Measurements from ENCODE around the gene BEAN1.

DNA sequence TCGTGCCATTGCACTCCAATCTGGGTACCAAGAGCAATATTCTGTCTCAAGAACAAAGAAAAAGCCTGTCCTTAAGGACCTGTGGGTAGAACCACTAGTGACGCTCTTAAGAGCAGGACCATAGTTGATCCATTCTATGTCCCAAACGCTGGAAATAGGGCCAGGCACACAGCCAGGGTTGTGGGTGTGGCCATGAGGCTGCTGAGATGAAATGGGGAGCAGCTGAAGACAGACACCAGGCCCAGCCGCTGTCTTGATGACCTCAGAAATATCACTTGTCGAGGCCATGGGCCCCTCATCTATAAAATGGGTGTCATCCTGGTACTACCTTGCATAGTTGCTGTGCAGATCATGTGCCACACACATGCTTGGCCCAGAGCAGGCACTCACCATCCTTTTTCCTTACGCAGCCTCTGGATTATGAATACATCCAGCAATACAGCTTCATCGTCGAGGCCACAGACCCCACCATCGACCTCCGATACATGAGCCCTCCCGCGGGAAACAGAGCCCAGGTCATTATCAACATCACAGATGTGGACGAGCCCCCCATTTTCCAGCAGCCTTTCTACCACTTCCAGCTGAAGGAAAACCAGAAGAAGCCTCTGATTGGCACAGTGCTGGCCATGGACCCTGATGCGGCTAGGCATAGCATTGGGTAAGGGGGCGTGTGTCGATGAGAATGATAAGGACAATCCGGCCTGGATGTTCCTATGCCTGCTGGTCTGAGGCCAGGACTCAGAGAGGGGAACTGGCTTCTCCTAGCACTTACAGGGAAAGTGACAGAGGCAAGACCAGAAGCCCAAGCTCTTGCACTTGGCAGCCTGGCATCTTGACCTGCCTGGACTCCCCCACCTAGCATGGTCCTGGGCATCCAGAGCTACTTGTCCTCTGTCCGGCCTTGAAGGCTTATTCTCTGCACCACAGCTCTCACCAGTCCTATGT lies 35.1 kb upstream of the BEAN1 start:
- TF ChIP-seq, protein P1, sequence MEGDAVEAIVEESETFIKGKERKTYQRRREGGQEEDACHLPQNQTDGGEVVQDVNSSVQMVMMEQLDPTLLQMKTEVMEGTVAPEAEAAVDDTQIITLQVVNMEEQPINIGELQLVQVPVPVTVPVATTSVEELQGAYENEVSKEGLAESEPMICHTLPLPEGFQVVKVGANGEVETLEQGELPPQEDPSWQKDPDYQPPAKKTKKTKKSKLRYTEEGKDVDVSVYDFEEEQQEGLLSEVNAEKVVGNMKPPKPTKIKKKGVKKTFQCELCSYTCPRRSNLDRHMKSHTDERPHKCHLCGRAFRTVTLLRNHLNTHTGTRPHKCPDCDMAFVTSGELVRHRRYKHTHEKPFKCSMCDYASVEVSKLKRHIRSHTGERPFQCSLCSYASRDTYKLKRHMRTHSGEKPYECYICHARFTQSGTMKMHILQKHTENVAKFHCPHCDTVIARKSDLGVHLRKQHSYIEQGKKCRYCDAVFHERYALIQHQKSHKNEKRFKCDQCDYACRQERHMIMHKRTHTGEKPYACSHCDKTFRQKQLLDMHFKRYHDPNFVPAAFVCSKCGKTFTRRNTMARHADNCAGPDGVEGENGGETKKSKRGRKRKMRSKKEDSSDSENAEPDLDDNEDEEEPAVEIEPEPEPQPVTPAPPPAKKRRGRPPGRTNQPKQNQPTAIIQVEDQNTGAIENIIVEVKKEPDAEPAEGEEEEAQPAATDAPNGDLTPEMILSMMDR (IDR thresholded peaks at IDR 0.05), result no peak
- TF ChIP-seq POLR2A (IDR thresholded peaks at IDR 0.05), result no peak

Data from suprapubic skin (tissue), 3 donors.